Body of pancreas (tissue), 4 donors: ENCODE data around the gene NIBAN1. TPM values are rescaled to one million over a fixed set of nuclear protein-coding genes. Genes with fewer than 3 reads are reported as not detected.

Experiments
- ATAC-seq: fragments of 150-250 bp; one replicate; pipeline ENCODE4 v1.9.1; 2016
- DNase-seq, 4 donors: peaks; one replicate each; pipeline ENCODE4 v3.0.0-alpha.2; 2019
- H3K27ac ChIP-seq, 4 donors: fragments of 200-600 bp; sonication (generic); 1 replicate in 3 of 4; 2 replicates in 1 of 4; pipeline versions ENCODE4 v1.5.1 to v1.6.1; 2016 to 2019; ENCODE audit warnings: mild to moderate bottlenecking in 1 of 4, mixed read lengths in 1 of 4, moderate library complexity in 1 of 4
- H3K27me3 ChIP-seq, 2 donors: fragments of 200-600 bp; sonication (generic); one replicate each; pipeline ENCODE4 v1.6.0; 2016; ENCODE audit warnings: mild to moderate bottlenecking in 1 of 2
- H3K36me3 ChIP-seq, 2 donors: fragments of 200-600 bp; sonication (generic); replicated peaks in 1 of 2; 2 replicates each; pipeline ENCODE4 v1.5.1; 2016; ENCODE audit warnings: low read depth in 2 of 2; ENCODE audit not compliant: insufficient read depth in 1 of 2
- H3K4me1 ChIP-seq: fragments of 200-600 bp; sonication (generic); one replicate; pipeline ENCODE4 v1.6.0; 2016
- H3K4me3 ChIP-seq, 2 donors: fragments of 200-600 bp; sonication (generic); 1 replicate in 1 of 2; 2 replicates in 1 of 2; pipeline ENCODE4 v1.5.1; 2016 to 2019
- H3K9me3 ChIP-seq, 3 donors: fragments of 200-600 bp; sonication (generic); 1 replicate in 2 of 3; 2 replicates in 1 of 3; pipeline ENCODE4 v1.5.1; 2016
- POLR2A ChIP-seq, 3 donors: fragments of 450-650 bp; IDR thresholded peaks; one replicate each; pipeline ENCODE4 v1.6.1; 2016; ENCODE audit warnings: antibody characterized with exemption in 3 of 3, mild to moderate bottlenecking in 2 of 3
- WGBS, 2 donors: methylation state at CpG; one replicate each; pipeline ENCODE4 v1.1.5; 2017; 5-methylcytosine and 5-hydroxymethylcytosine counted together
- intact Hi-C: fragments of 100-400 bp; cut with DNase I; formaldehyde crosslinking; loops from one replicate; pipeline ENCODE4 v1.15.1; 2023
- total RNA-seq, 2 donors: library from RNA; depleted of rRNA; stranded (reverse); fragments of >200 nt; gene quantifications; one replicate each; pipeline ENCODE4 v1.1.0, GENCODE V29; 2016
- TF ChIP-seq, protein P1 (sequence below), 7 experiments: fragments of 450-650 bp in 4 of 7; fragments of 200-600 bp in 3 of 7; sonication (generic) in 3 of 7; IDR thresholded peaks; one replicate each; pipeline ENCODE4 v1.5.1; 2016 to 2019; ENCODE audit warnings: antibody characterized with exemption in 7 of 7

Gene NIBAN1
- total RNA-seq, 2 donors from 2014 or later = 51.1 to 59.7 TPM

DNA sequence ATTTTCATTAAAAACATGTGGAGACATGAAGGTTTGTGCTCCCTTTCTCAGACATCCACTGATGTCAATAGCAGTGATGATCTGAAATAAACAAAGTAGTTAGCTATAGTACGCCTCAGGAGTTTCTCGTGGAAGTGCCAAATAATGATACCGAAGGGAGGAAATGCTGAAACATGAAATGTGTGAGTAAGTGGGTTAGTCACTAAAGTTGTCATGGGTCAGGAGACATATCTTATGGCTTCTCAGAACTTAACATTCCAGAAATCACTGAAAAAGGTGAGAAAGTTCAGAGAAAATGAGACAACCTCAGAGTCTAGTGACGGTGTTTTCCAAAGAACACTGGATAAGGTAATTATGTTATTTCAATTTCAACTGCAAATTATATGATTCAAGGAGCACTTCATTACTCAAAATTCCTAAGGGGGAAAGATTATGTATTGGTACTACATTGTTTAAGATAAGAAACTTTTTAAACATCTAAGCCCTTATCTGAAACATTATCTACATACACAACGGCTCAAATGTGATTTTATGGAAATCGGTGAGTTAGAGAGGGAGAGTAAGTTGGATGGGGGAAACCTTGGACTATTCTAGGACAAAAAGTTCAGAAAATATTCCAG is 20.6 kb downstream of the NIBAN1 start:
- Histone ChIP-seq H3K27me3 (no peaks in the 10 kb centered on the region), H3K9me3 (no peaks in the 10 kb centered on the region), H3K27ac (peak overlapping the region in 2 of 4 donors; percentile 34 to 37), H3K4me3 (no peak overlapping the region), H3K4me1 (peaks cover 40% of the 10 kb centered on the region), H3K36me3 (no peaks in the 10 kb centered on the region)
- 46 to 54% methylated on average over 6 of the region's 6 CpGs for WGBS, 2 donors
- DNase-seq (no peak), ATAC-seq (no peak)
- TF ChIP-seq, protein P1, sequence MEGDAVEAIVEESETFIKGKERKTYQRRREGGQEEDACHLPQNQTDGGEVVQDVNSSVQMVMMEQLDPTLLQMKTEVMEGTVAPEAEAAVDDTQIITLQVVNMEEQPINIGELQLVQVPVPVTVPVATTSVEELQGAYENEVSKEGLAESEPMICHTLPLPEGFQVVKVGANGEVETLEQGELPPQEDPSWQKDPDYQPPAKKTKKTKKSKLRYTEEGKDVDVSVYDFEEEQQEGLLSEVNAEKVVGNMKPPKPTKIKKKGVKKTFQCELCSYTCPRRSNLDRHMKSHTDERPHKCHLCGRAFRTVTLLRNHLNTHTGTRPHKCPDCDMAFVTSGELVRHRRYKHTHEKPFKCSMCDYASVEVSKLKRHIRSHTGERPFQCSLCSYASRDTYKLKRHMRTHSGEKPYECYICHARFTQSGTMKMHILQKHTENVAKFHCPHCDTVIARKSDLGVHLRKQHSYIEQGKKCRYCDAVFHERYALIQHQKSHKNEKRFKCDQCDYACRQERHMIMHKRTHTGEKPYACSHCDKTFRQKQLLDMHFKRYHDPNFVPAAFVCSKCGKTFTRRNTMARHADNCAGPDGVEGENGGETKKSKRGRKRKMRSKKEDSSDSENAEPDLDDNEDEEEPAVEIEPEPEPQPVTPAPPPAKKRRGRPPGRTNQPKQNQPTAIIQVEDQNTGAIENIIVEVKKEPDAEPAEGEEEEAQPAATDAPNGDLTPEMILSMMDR (IDR thresholded peaks at IDR 0.05) = no peak
- no peak for TF ChIP-seq POLR2A (IDR thresholded peaks at IDR 0.05)
- intact Hi-C loops = no loop called here

DNA sequence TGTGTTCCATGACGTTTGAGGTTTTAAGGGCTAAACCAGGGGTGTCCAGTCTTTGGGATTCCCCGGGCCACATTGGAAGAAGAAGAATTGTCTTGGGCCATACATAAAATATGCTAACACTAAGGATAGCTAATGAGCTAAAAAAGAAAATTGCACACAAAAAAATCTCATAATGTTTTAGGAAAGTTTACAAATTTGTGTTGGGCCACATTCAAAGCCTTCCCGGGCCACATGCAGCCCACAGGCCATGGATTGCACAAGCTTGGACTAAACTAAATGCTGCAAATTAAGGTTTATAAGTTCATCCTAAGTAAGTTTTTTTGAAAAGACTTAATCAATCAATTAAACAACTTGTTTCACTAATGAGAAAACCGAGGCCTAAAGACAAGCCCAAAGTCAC is 21.9 kb downstream of the NIBAN1 start:
- Histone ChIP-seq H3K36me3 (no peaks in the 10 kb centered on the region), H3K27me3 (no peaks in the 10 kb centered on the region), H3K4me3 (no peak overlapping the region), H3K27ac (no peak overlapping the region), H3K9me3 (no peaks in the 10 kb centered on the region), H3K4me1 (peaks cover 38% of the 10 kb centered on the region)
- no peak for TF ChIP-seq POLR2A (IDR thresholded peaks at IDR 0.05)
- TF ChIP-seq, protein P1 (IDR thresholded peaks at IDR 0.05) = no peak
- 75 to 89% methylated on average over 4 of the region's 4 CpGs for WGBS, 2 donors
- intact Hi-C loops = no loop called here
- DNase-seq (no peak), ATAC-seq (no peak)

DNA sequence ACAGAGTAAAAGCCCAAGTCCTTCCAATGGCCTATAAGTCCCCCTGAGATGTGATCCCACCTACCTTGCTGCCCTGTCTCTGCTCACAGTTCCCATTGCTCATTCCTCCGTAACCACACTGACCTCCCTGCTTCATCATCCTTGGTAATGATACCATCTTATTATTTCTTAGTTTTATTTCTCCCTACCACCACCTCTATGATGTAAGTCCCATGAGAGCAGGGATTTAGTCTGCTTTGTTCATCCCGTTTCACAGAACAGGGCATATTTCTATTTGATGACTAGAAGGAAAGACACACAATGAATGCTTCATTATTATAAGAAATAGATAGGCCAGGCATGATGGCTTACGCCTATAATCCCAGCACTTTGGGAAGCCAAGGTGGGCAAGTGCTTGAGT is 22.5 kb downstream of the NIBAN1 start:
- peaks cover 37% of the 10 kb centered on the region for H3K4me1 ChIP-seq
- DNase-seq (no peak), ATAC-seq (no peak)
- H3K27ac ChIP-seq = no peak overlapping the region
- H3K27me3 ChIP-seq = no peaks in the 10 kb centered on the region
- WGBS, 2 donors = 94% methylated on average over 3 of the region's 3 CpGs
- TF ChIP-seq, protein P1 (IDR thresholded peaks at IDR 0.05) = no peak
- no peak for TF ChIP-seq POLR2A (IDR thresholded peaks at IDR 0.05)
- no peak overlapping the region for H3K4me3 ChIP-seq
- H3K9me3 ChIP-seq = no peaks in the 10 kb centered on the region
- no peaks in the 10 kb centered on the region for H3K36me3 ChIP-seq
- intact Hi-C loops = no loop called here

DNA sequence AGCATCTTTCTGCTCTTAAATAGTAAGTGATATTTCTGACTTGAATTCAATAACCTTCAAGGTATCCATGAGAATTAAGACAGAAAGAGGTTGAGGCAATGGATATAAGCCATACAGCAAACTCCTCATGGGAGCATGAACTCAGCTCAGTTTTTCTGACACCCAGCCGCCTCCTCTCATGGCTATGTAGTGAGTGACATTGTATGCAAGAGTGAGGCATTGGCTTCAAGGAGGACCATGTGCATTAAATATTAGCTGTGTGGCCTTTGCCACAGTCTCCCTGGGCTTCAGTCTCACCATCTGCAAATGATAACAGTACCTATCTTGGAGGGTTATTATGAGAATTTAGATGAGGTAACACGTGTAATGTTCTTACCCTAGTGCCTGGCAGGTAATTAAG is 23.4 kb downstream of the NIBAN1 start:
- 65 to 68% methylated on average over 2 of the region's 2 CpGs for WGBS, 2 donors
- ATAC-seq (peak; percentile 21), DNase-seq (no peak)
- H3K27ac ChIP-seq = no peak overlapping the region
- H3K4me1 ChIP-seq = peaks cover 35% of the 10 kb centered on the region
- H3K4me3 ChIP-seq = no peak overlapping the region
- no peaks in the 10 kb centered on the region for H3K27me3 ChIP-seq
- H3K9me3 ChIP-seq = no peaks in the 10 kb centered on the region
- H3K36me3 ChIP-seq = no peaks in the 10 kb centered on the region
- intact Hi-C loops = no loop called here
- TF ChIP-seq POLR2A (IDR thresholded peaks at IDR 0.05) = no peak
- TF ChIP-seq, protein P1 (IDR thresholded peaks at IDR 0.05) = no peak

DNA sequence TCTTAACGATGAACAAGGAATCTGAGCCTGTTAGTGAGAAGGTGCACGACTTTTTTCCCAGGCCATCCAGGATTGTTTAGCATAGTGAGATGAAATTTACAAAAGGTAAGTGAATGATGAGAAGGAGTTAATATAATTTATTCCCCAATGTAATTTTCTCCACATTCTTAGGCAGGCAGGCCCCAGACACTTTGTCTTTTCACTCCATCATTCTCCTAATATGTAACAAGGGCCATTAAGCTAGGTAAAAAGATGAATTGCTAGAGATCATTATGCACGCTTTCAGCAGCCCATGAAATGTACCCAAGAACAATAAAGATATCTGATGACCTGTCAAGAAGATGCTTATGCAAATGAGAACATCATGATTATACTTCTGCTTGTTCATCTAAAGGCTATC is 24.1 kb downstream of the NIBAN1 start:
- Histone ChIP-seq H3K27ac (no peak overlapping the region), H3K4me3 (no peak overlapping the region), H3K27me3 (no peaks in the 10 kb centered on the region), H3K36me3 (no peaks in the 10 kb centered on the region), H3K4me1 (peaks cover 40% of the 10 kb centered on the region), H3K9me3 (no peaks in the 10 kb centered on the region)
- ATAC-seq (no peak), DNase-seq (no peak)
- intact Hi-C loops = no loop called here
- TF ChIP-seq POLR2A (IDR thresholded peaks at IDR 0.05) = no peak
- TF ChIP-seq, protein P1 (IDR thresholded peaks at IDR 0.05) = no peak
- WGBS, 2 donors = 49 to 63% methylated on average over 3 of the region's 3 CpGs
